ENCODE results near the gene TOE1.
"Not testable (repeated sequence)": the region's sequence is repeated elsewhere in the genome, so short reads cannot be mapped to it uniquely, and the experiment has no call there.

TOE1 gene

DNA sequence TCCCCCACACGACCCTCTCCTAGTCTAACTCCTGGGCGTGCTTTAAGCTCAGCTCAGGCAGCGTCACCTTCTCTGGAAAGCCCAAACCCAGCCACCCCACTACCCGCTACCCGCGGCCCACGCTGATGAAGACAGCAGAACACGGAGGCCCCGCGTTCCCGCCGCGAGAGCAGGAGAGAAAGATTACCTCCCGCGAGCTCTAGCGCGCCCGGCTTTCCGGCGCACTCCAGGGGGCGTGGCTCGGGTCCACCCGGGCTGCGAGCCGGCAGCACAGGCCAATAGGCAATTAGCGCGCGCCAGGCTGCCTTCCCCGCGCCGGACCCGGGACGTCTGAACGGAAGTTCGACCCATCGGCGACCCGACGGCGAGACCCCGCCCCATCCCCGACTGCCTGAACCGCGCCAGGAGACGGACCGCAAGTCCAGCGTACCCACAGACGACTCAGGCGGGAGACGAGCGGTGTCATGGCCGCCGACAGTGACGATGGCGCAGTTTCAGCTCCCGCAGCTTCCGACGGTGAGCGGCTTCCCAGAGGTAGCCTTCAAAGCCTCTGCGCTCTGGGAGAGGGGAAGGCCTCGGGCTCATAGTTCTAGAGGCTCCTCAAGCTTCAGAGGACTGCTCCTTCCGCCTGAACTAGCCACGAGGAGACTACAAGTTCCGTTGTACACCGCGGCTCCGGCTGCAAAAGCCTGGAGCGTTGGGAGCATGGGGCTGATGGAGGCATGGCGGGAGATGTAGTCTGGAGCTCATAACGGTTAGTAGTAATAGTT, at the start of gene TOE1, which contains the start of gene MUTYH:
TSS of gene TOE1 (plus strand) at position 382 of the 770 bp plus-strand sequence. CDS start at position 465, 83 bp downstream.
TSS of gene MUTYH (minus strand) at position 652 of the 770 bp plus-strand sequence. CDS start 5,935 bp downstream, outside the sequence.
- DNase-seq (ENCODE audit: low read depth) = peak; percentile 86

DNA sequence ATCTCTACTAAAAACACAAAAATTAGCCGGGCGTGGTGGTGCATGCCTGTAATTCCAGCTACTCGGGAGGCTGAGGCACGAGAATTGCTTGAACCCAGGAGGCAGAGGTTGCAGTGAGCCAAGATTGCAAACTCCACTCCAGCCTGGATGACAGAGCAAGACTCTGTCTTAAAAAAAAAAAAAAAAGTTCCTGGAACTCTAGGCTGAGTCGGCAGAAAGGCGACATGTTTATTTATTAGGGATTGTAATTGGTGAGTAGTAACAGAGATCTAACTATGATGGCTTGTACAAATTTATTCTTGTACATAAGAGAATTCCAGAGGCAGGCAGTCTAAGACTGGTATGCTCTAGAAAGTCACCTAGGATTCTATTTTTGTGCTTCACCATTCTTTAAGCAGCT, 49.0 kb upstream of the TOE1 start:
- DNase-seq (ENCODE audit: low read depth) = not testable (repeated sequence)

DNA sequence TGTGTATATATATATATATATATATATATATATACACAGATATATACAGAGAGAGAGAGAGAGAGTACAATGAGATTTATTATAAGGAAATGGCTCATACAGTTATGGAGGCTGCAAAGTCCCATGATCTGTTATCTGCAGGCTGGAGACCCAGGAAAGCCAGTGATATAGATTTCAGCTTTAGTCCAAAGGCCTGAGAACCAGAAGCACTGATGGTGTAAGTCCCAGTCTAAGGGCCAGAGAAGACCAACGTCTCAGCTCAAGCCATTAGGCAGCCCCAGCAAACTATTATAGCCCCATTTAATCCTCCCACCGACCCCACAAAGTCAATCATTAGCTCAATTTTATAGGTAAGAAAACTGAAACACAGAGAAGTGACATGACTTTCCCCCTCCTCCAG, 48.3 kb upstream of the TOE1 start:
- no peak for DNase-seq (ENCODE audit: low read depth)

DNA sequence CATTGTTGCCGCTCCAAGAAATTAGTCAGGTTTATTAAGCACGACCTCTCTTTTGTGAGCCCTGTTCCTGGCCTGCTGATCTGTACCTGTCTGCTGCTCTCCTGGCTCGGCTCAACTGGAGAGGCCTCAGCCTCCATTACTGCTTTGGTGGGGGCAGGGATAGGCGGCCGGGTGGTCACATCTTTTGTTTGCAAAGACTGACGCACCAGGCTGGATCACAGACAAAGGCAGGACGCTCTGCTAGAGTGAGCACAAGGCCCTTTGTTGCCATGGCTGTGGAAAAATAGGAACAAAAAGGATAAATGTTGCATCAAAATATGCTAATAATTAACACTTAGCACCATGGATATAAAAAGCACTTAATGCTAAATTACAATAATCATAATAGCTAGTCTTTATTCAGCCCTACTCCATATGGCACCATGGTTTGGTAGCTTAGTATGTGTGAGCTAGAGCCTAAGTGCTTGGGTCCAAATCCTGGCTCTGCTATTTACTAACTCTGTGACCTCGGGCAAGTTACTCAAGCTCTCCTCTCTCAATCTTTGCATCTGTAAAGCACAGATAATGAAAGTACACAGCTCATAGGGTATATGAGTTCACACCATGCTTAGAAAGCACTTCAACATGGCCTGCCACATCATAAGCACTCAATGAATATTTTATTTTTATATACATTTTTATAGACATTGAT, 42.2 kb upstream of the TOE1 start:
- no peak for DNase-seq (ENCODE audit: low read depth)

DNA sequence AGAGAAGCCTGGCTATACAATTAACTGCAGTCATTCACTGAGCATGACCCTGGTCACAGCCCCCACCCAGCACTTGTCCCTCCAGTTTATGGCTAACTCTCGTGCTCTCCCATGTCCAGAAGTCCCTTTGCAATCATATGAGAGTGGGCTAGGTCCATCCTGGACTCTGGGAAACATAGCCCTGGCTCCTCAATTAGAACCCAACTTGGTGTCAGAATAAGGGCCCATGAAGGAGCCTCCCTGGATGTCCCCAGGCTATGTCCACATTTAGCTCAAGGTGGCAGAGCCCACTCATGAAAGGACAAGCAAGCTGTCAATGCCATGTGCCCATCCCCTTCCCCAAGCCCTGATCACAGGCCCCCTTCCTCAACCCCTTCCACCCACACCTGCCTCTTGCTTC, 40.7 kb upstream of the TOE1 start:
- DNase-seq (ENCODE audit: low read depth) = no peak

DNA sequence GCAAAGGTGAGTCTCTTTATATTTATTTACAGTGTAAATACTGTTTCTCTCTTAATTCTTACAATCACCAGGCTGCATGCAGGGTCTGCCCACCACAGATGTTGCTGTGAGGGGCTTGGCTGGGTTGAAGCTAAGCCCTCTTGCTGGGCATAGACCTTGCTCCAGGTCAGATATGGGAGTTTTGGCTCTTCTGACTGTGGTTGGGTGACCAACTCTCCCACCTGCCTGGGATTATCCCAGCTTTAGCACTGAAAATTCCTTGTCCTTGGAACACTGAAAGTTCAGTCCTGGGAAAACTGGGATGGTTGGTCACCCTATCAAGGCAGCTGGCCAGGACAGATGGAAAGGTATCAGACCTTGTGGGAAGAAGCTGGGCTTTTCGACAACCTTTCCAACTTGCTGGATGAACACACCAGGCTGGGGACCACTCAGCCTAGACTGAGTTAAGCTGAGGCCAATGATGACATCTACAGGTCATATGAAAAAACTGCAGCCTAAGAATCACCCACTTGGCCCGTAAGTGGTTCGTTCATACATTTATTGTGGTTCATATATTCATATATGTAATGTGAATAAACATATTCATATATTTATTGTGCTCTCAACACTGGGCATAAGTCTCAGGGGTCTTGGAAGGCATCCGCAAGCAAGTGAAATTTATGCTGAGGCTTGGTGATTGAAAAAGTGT, 39.8 kb upstream of the TOE1 start:
- no peak for DNase-seq (ENCODE audit: low read depth)

DNA sequence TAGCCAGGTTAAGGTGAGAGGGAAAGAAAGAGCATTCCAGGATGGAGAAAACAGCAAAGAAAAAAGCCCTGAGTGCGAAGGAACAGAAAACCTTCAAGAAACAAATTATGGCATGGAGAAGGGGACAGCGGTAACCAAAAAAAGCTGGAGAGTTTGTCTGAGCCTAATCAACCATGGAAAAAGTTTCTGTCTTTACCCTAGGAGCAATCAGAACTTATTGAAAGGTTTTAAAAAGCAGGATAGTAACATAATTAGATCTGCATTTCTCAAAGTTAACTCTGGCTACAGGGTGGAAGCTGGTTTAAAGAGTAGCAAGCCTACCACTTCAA, 39.3 kb upstream of the TOE1 start:
- no peak for DNase-seq (ENCODE audit: low read depth)

DNA sequence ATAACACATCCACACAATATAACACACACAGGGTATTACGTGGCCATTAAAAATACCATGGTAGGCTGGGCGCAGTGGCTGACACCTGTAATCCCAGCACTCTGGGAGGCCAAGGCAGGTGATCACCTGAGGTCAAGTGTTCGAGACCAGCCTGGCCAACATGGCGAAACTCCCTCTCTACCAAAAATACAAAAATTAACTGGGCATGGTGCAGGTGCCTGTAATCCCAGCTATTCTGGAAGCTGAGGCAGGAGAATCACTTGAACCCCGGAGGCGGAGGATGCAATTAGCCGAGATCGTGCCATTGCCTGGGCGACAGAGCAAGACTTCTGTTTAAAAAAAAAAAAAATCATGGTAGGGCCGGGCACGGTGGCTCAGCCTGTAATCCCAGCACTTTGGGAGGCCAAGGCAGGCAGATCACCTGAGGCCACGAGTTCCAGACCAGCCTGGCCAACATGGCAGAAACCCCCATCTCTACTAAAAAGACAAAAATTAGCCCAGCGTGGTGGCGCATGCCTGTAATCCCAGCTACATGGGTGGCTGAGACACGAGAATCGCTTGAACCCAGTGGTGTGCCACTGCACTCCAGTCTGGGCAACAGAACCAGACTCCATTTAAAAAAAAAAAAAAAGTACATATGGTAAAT, 37.3 kb upstream of the TOE1 start:
- DNase-seq (ENCODE audit: low read depth) = no peak

DNA sequence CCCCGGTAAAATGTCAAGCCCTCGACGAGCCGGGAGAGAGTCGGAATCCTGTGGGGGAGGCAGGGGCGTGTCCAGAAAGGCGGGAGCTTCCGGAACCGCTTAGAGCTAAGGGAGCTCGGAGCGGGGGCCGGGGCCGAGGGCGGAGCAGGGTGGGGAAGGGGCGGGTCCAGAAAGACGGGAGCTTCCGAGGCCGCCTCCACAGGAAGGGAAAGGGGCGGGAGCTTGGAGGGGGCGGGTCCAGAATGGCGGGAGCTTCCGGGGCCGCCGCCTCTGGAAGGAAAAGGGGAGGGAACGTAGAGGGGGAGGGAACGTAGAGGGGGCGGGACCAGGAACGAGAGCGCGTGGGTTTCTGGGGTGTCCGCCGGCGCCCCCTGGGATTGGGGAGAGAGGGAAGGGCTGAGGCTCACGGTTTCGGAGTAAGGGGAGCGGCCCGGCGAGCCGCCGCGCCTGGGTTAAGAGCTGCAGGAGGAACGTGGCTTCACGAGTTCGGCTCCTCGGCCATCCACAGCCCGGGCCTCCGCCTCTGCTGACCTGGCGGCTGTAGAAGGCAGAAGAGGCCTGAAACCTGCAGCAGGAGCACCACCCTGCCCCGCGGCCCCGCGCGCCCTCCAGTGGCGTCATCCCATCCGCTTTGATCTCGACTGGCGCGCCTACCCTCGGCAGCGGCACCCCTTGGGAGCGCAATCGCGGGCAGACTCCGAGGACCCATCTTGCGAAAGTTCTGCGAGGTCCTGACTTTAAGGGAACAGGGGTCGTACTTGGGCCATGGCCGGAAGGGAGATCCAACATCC, 36.3 kb upstream of the TOE1 start:
- DNase-seq (ENCODE audit: low read depth) = peak; percentile 90

DNA sequence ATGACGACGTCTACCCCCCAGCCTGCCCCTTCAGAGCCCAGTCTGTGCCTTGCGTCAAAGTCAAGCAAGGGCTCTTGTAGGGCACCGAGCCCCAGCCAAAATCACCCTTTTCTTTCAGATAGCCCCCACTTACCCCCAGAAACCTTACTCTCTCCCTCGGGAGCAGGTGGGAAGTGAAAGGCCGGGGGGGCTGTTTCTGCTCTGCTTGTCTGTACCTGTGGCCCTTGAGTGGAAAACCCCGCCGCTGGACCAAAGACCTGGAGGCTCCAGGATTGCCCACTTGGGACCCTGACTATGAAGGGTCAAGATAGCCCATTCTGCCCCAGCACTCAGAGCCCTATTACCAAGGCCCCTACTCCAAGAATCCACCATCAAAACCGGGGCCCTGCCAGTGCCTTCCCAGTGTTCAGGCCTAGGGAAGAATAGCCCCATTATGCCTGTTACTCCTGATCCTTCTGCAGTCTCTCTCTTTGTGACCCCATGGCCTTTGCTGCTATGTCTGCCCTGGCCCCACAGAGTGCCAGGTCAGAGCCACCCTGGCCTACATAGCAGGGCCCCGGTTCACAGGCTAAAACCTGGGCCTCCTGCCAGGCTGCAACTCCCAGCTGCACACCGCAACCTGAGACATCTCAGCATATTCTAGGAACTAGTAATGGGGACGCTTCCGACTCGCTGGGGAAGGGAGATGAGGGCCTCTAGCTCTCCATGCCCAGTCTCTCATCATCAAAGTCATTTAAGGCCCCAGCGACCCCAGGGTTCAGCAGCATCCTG, 35.5 kb upstream of the TOE1 start:
- DNase-seq (ENCODE audit: low read depth) = no peak

DNA sequence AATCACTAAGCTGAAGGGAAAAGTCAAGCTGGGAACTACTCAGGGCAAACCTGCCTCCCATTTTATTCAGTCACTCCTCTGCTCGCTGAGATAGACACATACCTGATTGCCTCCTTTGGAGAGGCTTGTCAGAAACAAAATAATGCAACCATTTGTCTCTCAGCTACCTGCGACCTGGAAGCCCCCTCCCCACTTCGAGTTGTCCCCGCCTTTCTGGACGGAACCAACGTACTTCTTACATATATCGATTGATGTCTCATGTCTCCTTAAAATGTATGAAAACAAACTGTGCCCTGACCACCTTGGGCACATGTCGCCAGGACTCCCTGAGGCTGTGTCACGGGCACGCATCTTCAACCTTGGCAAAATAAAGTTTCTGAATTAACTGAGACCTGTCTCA, 34.7 kb upstream of the TOE1 start:
- no peak for DNase-seq (ENCODE audit: low read depth)

DNA sequence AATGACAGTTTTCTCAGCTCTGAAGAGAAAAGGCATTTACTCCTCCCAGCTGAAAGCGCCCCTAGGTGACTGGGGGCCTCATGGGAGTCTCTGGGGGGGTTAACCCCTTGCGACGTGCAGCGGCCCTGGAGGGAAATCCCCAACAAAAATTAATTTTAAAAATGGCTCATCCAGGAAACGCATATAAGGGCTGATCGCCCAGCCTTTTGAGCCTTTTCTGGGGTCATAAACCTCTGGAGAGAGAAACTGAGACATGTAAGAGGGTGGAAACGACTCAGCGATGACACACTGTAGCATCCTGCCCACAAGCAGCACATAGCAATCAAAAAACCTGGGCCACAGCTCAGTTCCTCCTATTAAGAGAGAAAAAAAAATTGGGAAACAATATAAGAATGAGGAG, 33.7 kb upstream of the TOE1 start:
- DNase-seq (ENCODE audit: low read depth) = no peak

DNA sequence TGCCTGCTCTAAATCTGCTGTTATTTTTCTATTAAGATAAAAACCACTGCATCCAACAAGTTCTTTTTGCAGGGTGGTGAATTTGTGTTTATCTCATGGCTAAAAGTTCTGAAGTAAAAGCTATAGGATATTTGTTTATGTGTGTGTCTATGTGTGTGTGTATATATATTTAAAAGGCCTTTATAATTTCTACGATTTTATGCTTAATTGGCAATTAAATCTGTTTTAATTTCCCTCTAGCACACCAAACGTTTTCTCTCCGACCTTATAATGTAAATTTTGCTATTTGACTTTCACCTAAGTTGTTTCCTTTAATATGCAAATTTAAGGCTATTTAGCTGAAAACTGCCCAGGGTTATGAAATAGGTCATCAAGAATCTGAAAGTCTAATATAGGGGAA, 33.1 kb upstream of the TOE1 start:
- DNase-seq (ENCODE audit: low read depth) = no peak

DNA sequence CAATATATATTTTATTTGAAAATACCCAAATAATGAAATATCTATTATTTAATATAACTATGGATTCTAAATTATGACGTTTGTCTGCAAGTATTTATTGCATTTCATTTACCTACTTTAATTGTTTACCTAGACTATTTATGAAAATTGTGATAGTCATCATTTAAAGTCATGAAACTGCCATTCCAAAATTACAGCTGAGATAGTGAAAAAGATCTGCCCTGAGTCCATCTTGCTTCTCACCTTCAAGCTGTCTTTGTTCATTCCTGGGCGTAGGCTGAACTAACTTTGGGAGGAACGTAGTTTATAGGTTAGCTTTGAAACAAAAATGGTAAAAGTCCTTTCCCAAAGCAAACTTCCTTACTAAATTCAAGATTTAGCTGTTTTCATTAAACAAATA, 25.7 kb upstream of the TOE1 start:
- DNase-seq (ENCODE audit: low read depth) = no peak

DNA sequence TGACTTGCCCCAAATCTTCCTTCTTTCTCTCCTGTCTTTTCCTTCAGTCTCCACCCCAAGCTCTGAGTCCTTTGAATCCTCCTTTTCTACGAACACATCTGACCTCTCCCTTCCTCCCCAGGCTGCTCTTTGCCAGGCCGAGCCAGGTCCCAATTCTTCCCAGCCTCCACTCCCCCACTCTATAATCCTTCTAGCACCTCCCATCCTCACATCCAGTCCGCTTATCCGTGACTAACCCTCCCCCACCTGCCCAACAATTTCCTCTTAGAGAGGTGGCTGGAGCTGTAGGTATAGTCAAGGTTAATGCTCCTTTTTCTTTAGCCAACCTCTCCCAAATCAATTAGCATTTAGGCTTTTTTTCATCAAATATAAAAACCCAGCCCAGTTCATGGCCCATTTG, 22.8 kb upstream of the TOE1 start:
- no peak for DNase-seq (ENCODE audit: low read depth)

DNA sequence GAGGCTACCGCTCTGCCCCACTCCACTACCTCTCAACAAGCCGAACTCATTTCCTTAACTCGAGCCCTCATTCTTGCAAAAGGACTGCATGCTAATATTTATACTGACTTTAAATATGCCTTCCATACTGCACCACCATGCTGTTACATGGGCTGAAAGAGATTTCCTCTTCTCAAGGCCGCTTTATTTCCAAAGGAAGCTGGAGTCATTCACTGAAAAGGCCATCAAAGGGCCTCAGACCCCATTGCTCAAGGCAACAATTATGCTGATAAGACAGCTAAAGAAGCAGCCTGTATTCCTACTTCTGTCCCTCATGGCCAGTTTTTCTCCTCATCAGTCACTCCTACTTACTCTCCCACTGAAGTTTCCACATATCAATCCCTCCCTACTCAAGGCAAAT, 20.2 kb upstream of the TOE1 start:
- no peak for DNase-seq (ENCODE audit: low read depth)

DNA sequence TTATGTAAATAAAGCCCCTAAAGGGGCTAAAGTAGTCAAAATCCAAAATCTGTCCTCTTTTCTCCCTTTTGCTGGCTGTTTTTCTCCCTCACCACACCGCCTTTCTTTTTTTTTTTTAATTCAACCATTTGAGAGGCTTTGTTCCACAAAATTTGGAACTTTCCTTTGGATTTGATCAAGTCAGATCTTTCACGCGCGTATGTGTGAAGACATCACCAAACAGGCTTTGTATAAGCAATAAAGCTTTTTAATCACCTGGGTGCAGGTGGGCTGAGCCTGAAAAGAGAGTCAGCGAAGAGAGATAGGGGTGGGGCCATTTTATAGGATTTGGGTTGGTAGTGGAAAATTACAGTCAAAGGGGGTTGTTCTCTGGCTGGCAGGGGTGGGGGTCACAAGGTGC, 18.5 kb upstream of the TOE1 start:
- no peak for DNase-seq (ENCODE audit: low read depth)

DNA sequence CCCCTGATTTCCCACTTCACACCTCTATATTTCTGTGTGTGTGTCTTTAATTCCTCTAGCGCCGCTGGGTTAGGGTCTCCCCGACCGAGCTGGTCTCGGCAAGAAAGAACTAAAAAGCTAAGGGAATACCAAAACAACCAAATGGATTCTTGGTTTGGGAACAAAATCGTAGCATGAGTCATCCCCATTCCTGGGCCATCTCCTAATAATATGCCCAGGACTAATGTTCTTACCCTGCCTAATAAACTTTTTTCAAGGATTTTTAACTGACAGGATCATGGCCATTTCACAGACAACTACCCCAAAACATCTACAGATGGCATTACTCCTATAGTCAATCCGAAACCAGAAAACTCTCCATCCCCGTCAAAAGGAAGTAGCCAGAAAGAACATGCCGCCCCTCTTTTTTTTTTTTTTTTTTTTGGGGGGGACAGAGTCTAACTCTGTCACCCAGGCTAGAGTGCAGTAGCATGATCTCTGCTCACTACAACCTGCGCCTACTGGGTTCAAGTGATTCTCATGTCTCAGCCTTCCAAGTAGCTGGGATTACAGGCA, 17.4 kb upstream of the TOE1 start:
- no peak for DNase-seq (ENCODE audit: low read depth)

DNA sequence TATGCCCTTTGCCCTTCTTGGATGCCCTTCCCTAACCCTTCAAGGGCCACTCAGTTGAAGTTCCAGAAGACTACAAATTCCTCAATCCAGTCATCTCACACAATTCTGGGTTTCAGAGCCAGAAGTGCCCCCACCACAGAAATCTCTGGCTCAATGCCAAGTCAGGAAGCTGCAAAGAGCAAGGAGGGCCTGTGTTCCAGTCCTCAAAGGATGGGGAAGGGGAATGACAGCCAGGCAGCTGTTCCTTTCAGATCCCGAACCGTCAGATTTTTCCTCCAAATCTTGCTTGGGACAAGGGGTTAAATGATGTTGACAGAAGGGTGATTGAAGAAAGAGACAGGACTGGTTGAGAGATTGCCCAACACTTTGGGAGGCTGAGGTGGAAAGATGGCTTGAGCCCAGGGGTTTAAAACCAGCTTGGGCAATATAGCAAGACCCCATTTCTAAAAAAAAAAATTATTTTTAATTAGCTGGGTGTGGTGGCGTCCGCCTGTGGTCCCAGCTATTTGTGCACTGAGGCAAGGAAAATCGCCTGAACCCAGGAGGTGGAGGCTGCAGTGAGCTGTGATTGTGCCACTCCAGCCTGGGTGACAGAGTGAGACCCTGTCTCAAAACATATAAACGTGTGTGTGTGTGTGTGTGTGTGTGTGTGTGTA, 14.0 kb upstream of the TOE1 start:
- DNase-seq (ENCODE audit: low read depth) = no peak

All from stimulated activated CD8-positive, alpha-beta memory T cell treated with anti-CD3 and anti-CD28 coated beads, Interleukin-15, amount 100 ng/mL, for 24 hours (primary cell).